ENCODE measurements around the gene EFNA4. TPM values are rescaled to one million over a fixed set of nuclear protein-coding genes. Genes with fewer than 3 reads are reported as not detected.

The EFNA4 gene
- polyA plus RNA-seq, 1 of the 3 experiments (the other 2 are of a cell fraction), result 17.7 TPM

GRCh38 chr1:155108296-155108695 is 44.8 kb downstream of the EFNA4 start:
- Histone ChIP-seq H2AFZ (ENCODE audit: low read depth) (no peak overlapping the region), H3K9me3 (no peaks in the 10 kb centered on the region), H3K36me3 (replicated peaks in 1 of 2; ENCODE audit: control insufficient read depth in 1 of 2, insufficient read depth in 2 of 2, low read length in 1 of 2) (no peaks in the 10 kb centered on the region), H3K27me3 (ENCODE audit: insufficient read depth) (no peaks in the 10 kb centered on the region; the same call in 1 of the 2 replicates), H3K9me2 (no peaks in the 10 kb centered on the region), H3K4me1 (ENCODE audit: control insufficient read depth in 1 of 2, insufficient read depth in 2 of 2, low read depth in 1 of 2, low read length in 1 of 2) (no peaks in the 10 kb centered on the region), H3F3A (replicated peaks; ENCODE audit: insufficient read depth) (no peaks in the 10 kb centered on the region), H4K20me1 (ENCODE audit: insufficient read depth) (no peaks in the 10 kb centered on the region), H3K4me3 (ENCODE audit: low read depth in 2 of 2, low read length in 1 of 2) (no peak overlapping the region), H3K9ac (no peak overlapping the region), H3K79me2 (ENCODE audit: insufficient read depth) (no peaks in the 10 kb centered on the region), H3K4me2 (no peak overlapping the region), H3K27ac (ENCODE audit: low read depth in 2 of 2, low read length in 1 of 2) (no peak overlapping the region)
- WGBS (ENCODE audit: low lambda C conversion rate), result 70% methylated on average over 5 of the region's 5 CpGs
- ChIA-PET CTCF (interaction anchor here (0.7 to 7.0 kb wide), 9 partner anchors 11 to 107 kb away, joined by 3 to 30 read pairs (median 3); no protein-coding TSS in a partner anchor), POLR2A (no interaction called here)
- TF ChIP-seq CTCF (IDR thresholded peaks at IDR 0.05) (no peak), EP300 (IDR thresholded peaks at IDR 0.05; ENCODE audit: borderline replicate concordance in 1 of 2, low read depth in 1 of 2, low read length in 1 of 2) (no peak), FOXJ3 (CRISPR knock-in tag; IDR thresholded peaks at IDR 0.05) (no peak), MEF2A (IDR thresholded peaks at IDR 0.05; ENCODE audit: borderline replicate concordance, low read depth) (no peak), EZH2phosphoT487 (IDR thresholded peaks at IDR 0.05; ENCODE audit: borderline replicate concordance, low read depth) (no peak), PBX3 (IDR thresholded peaks at IDR 0.05) (no peak), TCF12 (IDR thresholded peaks at IDR 0.05) (no peak), TEAD4 (IDR thresholded peaks at IDR 0.05; ENCODE audit: borderline replicate concordance, insufficient read depth) (no peak), MXI1 (IDR thresholded peaks at IDR 0.05; ENCODE audit: low read depth, low read length) (no peak), FOXM1 (IDR thresholded peaks at IDR 0.05; ENCODE audit: low read depth) (no peak), TAF1 (IDR thresholded peaks at IDR 0.05; ENCODE audit: borderline replicate concordance, low read depth, low read length) (no peak), USF1 (IDR thresholded peaks at IDR 0.05; ENCODE audit: borderline replicate concordance, low read depth) (no peak), YY1 (IDR thresholded peaks at IDR 0.05; ENCODE audit: low read depth) (no peak), ELF1 (IDR thresholded peaks at IDR 0.05) (no peak), GABPA (IDR thresholded peaks at IDR 0.05; ENCODE audit: low read depth) (no peak), RXRA (IDR thresholded peaks at IDR 0.05; ENCODE audit: borderline replicate concordance, low read depth) (no peak), CHD2 (IDR thresholded peaks at IDR 0.05; ENCODE audit: low read length, partially characterized antibody) (no peak), SIN3A (IDR thresholded peaks at IDR 0.05; ENCODE audit: borderline replicate concordance, low read depth, low read length) (no peak), RAD21 (IDR thresholded peaks at IDR 0.05; ENCODE audit: low read length) (no peak)
- TF ChIP-seq, protein P1, sequence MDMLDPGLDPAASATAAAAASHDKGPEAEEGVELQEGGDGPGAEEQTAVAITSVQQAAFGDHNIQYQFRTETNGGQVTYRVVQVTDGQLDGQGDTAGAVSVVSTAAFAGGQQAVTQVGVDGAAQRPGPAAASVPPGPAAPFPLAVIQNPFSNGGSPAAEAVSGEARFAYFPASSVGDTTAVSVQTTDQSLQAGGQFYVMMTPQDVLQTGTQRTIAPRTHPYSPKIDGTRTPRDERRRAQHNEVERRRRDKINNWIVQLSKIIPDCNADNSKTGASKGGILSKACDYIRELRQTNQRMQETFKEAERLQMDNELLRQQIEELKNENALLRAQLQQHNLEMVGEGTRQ (IDR thresholded peaks at IDR 0.05; ENCODE audit: borderline replicate concordance, low read depth, low read length), result no peak
- no peak for DNase-seq
